GM21367 (cell line): Measurements from ENCODE around the gene TP53RK.

Experiments
- ATAC-seq: cut with Tn5 transposase; IDR thresholded peaks from one replicate; pipeline ENCODE4 v1.9.1; 2021; ENCODE audit not compliant: unreplicated experiment

Gene TP53RK

GRCh38 chr20:46640536-46641311 is 48.5 kb downstream of the TP53RK start:
- ATAC-seq = no peak

- no peak for ATAC-seq
These were observed 49.2 kb downstream of the TP53RK start for GRCh38 chr20:46640044-46640443.

- no peak for ATAC-seq
These were observed 49.7 kb downstream of the TP53RK start for GRCh38 chr20:46639587-46639986.

- no peak for ATAC-seq
These were observed 50.4 kb downstream of the TP53RK start for GRCh38 chr20:46638898-46639274.

- no peak for ATAC-seq
These were observed 50.9 kb downstream of the TP53RK start for GRCh38 chr20:46638134-46638897.

GRCh38 chr20:46637427-46638133 is 51.7 kb downstream of the TP53RK start:
- no peak for ATAC-seq

- no peak for ATAC-seq
These were observed 52.2 kb downstream of the TP53RK start for GRCh38 chr20:46637020-46637419.

GRCh38 chr20:46636514-46636913 is 52.7 kb downstream of the TP53RK start:
- ATAC-seq = no peak

- ATAC-seq = no peak
These were observed 53.6 kb downstream of the TP53RK start for GRCh38 chr20:46635514-46636136.

- no peak for ATAC-seq
These were observed 54.7 kb downstream of the TP53RK start for GRCh38 chr20:46634528-46634927.
